Skeletal muscle satellite cell (primary cell): ENCODE data around the gene CD33. TPM values are rescaled to one million over a fixed set of nuclear protein-coding genes. Genes with fewer than 3 reads are reported as not detected.

Source experiments
- H3K27me3 ChIP-seq: 2 replicates; pipeline ENCODE4 v1.7.0; 2013; ENCODE audit warnings: low read length; ENCODE audit not compliant: control insufficient read depth, insufficient read depth
- H3K36me3 ChIP-seq: 2 replicates; pipeline ENCODE4 v1.7.0; 2013; ENCODE audit warnings: mild to moderate bottlenecking, control low read depth, low read length; ENCODE audit not compliant: insufficient read depth
- H3K4me1 ChIP-seq: 2 replicates; pipeline ENCODE4 v1.7.0; 2013; ENCODE audit warnings: low read length; ENCODE audit not compliant: control insufficient read depth, insufficient read depth
- H3K4me2 ChIP-seq: 2 replicates; pipeline ENCODE4 v1.7.0; 2013; ENCODE audit warnings: mild to moderate bottlenecking, low read length
- H3K4me3 ChIP-seq: 2 replicates; pipeline ENCODE4 v1.7.0; 2013; ENCODE audit warnings: low read length
- H3K9ac ChIP-seq: 2 replicates; pipeline ENCODE4 v1.7.0; 2013; ENCODE audit warnings: mild to moderate bottlenecking, low read depth, low read length, moderate library complexity
- H3K9me3 ChIP-seq: replicated peaks from 2 replicates; pipeline ENCODE4 v1.7.0; 2013; ENCODE audit warnings: mild to moderate bottlenecking, control low read depth, low read length
- small RNA-seq: library from RNA; depleted of rRNA; stranded (forward); fragments of <200 nt; gene quantifications from one replicate; pipeline ENCODE3, GENCODE V24; 2012

CD33 gene

DNA sequence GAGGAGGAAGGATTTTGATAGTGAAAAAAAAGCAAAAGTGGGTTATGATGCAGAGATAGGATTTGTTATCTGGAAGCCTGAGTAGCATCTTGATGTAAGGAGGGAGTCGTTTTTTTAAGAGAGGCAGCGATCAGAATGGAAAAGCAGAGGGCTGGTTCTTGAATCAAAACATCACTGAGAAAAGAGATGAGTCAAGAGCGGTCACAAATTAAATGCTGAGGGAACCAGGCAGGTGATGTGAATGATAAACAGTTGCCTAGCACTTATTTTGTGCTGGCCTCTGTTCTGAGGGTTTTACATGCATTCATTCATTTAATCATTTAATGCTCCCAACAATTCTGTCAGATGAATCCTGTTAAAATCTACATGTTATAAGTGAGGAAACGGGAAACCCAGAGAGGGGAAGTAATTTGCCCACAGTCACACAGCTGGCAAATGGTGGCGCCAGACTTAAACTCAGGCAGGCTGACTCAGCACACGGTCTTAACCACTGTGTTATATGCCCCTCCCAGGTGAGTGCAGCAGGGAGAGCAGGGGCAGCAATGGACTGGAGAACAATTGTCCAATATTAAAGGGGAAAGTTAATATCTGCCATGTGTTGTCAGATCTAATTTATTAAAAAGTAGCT lies 47.4 kb downstream of the CD33 start:
- H3K4me3 ChIP-seq, result no peak overlapping the region
- no peak overlapping the region for H3K4me2 ChIP-seq
- H3K9ac ChIP-seq, result no peak overlapping the region
- no peaks in the 10 kb centered on the region for H3K4me1 ChIP-seq
- no peaks in the 10 kb centered on the region for H3K27me3 ChIP-seq
- no peaks in the 10 kb centered on the region for H3K36me3 ChIP-seq
- H3K9me3 ChIP-seq, result no peaks in the 10 kb centered on the region

- H3K4me1 ChIP-seq, result no peaks in the 10 kb centered on the region
- no peaks in the 10 kb centered on the region for H3K36me3 ChIP-seq
- H3K4me2 ChIP-seq, result no peak overlapping the region
- H3K9me3 ChIP-seq, result peaks cover 3% of the 10 kb centered on the region
- H3K27me3 ChIP-seq, result no peaks in the 10 kb centered on the region
- H3K4me3 ChIP-seq, result no peak overlapping the region
- no peak overlapping the region for H3K9ac ChIP-seq
Observed at GRCh38 chr19:51274049-51274770, 49.3 kb downstream of the CD33 start.

DNA sequence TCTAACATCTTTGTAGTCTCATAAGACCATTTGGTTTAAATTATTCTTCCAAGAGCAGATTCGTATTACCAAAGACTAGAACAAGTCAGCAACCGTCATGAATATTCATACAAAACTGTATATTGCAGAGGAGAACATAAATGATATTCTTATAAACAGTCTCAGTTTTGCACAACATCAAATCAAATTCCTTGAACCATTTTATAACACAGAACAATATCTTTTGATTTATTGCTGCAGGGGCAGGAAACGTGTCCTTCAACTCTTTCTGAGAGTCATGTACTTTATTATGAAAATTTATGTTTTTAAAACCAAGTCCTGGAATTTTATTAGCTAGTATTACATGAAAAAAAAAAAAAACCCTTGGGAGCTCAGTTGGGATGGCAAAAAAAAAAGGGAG lies 52.2 kb downstream of the CD33 start:
- peaks cover 3% of the 10 kb centered on the region for H3K9me3 ChIP-seq
- H3K4me1 ChIP-seq, result no peaks in the 10 kb centered on the region
- no peak overlapping the region for H3K9ac ChIP-seq
- H3K27me3 ChIP-seq, result no peaks in the 10 kb centered on the region
- H3K36me3 ChIP-seq, result no peaks in the 10 kb centered on the region
- H3K4me3 ChIP-seq, result no peak overlapping the region
- no peak overlapping the region for H3K4me2 ChIP-seq

GRCh38 chr19:51282335-51282734 lies 57.5 kb downstream of the CD33 start:
- Histone ChIP-seq H3K36me3 (no peaks in the 10 kb centered on the region), H3K4me2 (no peak overlapping the region), H3K4me3 (no peak overlapping the region), H3K9ac (no peak overlapping the region), H3K27me3 (no peaks in the 10 kb centered on the region), H3K9me3 (peaks cover 3% of the 10 kb centered on the region), H3K4me1 (no peaks in the 10 kb centered on the region)

DNA sequence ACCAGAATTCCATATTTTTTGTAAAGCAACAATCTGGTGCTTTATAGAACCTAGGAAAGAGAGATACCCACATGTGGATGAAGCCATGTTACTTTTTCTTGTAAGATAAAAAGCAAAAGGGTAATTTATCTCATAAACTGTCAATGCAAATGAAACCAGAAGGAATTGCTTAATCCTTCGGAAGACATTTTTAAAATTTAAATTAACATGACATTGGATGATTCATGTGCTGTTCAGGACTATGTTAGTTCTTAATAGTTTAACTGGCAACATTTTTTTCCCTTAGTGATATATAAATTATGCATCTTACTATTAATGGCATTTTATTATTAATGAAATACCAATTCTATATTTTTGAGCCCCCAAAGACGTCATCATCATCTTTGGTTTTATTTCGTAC lies 60.8 kb downstream of the CD33 start:
- no peaks in the 10 kb centered on the region for H3K27me3 ChIP-seq
- H3K9ac ChIP-seq, result no peak overlapping the region
- H3K4me3 ChIP-seq, result no peak overlapping the region

More for the DNA sequence above, 60.8 kb downstream of the CD33 start:
- H3K4me2 ChIP-seq, result no peak overlapping the region
- no peaks in the 10 kb centered on the region for H3K4me1 ChIP-seq
- H3K36me3 ChIP-seq, result no peaks in the 10 kb centered on the region
- no peaks in the 10 kb centered on the region for H3K9me3 ChIP-seq

Small RNAs within 50 kb of the gene (small RNA-seq; reads per million reads assigned to genes)
- gene MIR8074, result not detected
